Myocyte (in vitro differentiated cells): ENCODE results near the gene CCDC102A. TPM values are rescaled to one million over a fixed set of nuclear protein-coding genes. Genes with fewer than 3 reads are reported as not detected.

Source experiments
- DNase-seq: peaks from one replicate; pipeline ENCODE4 v3.0.0-alpha.2; 2012; ENCODE audit warnings: low read depth
- total RNA-seq: library from RNA; depleted of rRNA; stranded (reverse); fragments of >200 nt; gene quantifications from 2 replicates; pipeline ENCODE4 v1.2.3, GENCODE V29; 2014

Gene CCDC102A
- total RNA-seq, 1 donor from 2014 or later: 12.1 TPM

DNA sequence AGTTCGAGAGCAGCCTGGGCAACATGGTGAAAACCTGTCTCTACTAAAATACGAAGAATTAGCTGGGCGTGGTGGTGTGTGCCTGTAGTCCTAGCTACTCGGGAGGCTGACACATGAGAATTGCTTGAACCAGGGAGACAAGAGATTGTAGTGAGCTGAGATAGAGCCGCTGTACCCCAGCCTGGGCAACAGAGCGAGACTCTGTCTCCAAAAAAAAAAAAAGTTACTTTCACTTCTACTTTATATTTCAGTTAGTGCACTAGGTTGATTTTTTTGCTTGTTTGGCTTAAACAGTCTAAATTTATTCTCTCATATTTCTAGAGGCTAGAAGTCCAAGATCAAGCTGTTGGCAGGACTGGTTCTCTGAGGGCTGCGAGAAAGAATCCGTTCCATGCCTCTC is 13.4 kb downstream of the CCDC102A start:
- DNase-seq: no peak

DNA sequence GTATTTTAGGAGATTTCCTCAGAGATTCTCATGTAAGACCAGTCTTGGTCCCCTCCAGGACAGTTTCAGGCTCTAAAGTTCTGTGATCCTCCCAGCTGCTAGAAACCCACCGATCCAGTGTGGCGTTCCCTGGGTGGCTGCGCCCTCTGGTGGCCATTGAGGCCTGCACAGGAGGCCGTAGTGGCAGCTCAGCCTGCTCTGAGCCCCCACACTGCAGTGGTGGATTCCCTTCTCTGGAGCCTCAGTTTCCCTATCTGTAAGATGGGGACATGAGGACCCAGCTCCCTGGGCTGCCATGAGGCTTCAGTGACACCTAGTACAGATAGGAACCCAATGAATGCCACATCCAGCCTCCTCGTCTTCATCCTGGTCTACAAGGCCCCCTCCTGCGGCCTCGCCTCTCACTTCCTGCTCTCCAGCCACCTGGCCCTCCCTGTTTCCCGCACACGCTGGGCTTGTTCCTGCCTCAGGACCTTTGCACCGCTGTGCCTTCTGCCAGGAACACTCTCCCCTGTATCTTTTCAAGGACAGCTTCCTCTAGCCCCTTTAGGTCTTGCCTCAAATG is 16.5 kb downstream of the CCDC102A start:
- DNase-seq: peak; percentile 71

DNA sequence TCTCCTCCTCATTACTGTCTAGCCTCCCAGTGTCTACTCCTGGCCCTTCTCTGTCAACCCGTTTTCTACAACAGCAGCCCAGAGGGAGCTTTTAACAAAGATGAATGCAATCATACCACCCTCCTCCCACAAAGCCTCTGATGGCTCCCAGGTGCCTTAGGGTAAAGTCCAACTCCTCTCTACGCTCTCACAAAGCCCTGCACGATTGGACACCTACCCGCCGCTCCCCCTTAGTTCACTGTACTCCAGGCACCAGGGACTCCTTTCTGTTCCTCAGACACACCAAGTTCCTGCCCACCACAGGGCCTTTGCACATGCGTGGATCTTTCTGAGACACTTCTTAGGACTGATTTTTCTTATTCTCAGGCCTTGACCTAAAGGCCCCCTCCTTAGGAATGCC is 17.4 kb downstream of the CCDC102A start:
- DNase-seq: no peak

DNA sequence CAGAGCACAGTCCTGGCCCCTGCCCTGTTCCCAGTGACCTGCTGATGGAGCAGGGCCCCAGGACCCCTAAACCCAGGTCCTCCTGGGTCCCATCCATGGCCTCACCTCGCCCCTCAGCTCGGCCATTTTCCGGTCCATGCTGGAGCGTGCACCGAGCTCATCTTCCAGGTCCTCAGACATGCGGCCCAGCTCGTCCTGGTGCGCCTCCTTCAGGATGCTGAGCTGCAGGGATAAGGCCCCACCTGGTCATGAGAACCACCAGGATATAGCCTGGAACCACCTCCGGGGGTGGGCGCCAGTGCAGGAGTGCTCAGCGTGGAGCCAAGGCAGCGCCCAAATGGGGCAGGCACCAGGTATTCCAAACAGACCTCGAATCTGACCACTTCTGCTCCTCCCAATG is 17.9 kb downstream of the CCDC102A start:
- no peak for DNase-seq

DNA sequence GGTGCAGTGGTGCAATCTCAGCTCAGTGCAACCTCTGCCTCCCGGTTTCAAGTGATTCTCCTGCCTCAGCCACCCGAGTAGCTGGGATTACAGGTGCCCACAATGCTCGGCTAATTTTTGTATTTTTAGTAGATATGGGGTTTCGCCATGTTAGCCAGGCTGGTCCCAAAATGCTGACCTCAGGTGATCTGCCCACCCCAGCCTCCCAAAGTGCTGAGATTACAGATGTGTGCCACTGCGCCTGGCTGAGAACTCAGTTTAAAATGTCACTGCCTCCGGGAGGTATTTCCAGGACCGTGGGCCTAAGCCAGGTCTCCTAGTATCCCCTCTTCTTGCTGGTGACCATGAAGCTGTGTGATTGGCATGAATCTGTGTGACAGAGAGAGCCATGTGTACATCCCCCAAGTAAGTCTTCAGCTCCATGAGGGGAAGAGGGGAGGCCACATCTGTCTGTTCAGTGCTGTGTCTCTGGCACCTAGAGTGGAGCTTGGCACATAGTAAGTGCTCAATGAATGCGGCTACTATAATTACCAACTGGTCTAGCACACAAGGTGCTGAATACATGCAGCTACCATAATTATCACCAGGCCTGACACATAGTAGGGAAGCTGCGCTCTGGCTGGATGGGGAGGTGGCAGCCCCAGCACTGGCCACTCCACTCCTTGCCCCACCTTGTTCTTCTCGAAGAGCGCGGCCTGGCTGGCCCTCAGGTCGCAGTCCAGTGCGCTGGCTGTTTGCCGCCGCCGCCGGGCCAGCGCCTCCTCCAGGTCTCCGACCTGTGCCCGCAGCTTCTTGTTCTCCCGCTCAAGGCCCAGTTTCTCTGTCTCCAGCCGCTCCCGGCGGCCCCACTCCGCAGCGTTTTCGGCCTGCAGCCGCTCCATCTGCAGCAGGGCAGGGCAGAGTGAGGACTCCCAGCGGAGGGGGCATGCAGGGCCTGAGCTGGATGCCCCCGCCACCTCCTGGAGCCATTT is 18.7 kb downstream of the CCDC102A start:
- no peak for DNase-seq

DNA sequence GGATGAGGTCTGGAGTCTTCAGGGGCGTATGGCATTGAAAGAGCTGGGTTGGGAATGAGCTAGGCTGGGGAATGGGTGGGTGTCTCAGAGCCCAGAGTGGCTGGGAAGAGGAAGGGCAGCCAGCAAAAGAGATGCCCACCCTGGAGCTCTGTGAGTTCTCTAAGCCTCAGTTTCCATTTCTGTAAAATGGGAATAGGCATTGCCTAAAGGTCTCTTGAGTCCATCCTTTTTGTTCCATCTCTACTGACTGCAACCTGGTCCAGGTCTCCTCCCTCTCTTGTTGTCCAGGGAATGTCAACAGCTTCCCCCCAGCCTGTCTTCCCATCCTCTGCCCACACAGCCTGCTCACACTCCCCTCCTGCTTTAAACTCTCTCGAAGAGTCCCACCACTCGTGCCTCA is 19.6 kb downstream of the CCDC102A start:
- no peak for DNase-seq

DNA sequence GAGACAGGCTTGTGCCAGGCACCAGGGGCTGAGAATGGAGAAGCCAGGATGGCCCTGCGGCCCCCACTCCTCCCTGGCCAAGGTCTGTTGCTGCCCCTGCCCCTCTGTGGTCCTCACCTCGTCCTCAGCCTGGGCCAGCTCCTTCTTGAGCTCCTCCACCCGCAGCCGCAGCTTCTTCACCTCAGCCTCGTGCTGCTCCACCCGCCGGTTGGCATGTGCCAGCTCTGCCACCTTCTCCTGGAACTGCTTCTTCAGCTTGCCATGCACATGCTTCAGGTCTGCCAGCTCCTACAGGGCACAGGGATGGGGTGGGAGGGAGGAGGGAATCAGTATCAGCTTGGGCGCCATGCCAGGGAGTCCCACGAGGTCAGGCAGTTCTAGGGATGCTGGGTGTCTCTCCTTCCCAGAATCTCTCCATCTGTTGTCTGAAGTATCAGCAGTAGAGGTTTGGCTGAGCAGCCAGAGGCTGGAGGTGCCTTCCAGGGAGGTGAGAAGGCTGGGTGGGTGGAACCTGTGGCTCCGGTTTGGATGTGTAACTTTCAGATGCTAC is 20.1 kb downstream of the CCDC102A start:
- DNase-seq: no peak

DNA sequence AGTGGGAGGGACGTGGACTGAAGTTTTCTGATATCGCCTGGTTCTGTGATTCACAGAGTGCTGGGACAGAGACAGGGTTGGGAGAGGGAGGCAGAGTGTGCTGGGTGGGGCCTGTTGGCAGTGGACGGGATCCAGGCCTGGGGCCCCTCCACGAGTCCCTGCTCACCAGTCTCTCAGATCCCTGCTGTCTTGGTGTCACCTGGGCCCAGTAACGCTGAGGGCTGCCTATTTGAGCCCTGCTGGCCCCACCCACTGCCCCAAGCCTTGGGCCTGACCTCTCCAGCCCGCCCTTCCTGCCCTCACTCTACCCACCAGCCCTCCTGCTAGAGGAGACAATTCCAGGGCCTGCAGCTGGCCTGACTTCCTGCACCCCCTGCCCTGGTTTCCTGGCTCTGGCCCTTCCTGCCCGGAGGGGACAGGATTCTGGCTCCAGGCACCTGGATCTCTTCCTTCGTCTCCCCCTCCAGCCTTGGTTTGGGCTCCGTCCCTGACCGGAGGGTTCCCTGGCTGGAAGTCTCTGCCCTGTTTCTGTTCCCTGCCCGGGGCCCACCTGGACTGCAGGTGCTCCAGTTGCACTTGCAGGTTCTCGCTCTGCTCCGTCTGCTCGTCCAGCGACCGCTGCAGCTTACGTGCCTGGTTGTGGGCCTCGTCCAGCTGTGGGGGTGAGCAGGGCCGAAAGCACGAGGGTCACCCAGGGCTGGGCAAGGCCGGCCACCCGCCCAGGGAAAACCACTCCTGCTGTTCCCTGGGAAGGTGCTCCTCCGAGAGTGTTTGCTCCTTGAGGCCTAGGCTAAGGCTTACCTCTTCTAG is 21.4 kb downstream of the CCDC102A start:
- DNase-seq: no peak

DNA sequence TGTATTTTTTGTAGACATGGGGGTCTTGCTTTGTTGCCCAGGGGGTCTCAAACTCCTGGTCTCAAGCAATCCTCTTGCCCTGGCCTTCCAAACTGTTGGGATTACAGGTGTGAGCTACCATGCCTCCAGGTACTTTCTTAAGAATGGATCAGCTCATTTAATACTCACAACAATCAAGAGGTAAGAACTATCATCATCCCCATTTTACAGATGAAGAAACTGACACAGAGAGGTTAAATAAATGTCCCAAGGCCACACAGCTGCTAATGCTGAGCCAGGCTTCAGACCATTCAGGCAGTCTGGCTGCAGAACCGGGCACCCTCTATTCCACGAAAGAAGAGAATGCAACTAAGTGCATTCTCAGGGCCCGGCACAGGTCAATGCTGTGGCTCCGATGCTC is 22.0 kb downstream of the CCDC102A start:
- no peak for DNase-seq

DNA sequence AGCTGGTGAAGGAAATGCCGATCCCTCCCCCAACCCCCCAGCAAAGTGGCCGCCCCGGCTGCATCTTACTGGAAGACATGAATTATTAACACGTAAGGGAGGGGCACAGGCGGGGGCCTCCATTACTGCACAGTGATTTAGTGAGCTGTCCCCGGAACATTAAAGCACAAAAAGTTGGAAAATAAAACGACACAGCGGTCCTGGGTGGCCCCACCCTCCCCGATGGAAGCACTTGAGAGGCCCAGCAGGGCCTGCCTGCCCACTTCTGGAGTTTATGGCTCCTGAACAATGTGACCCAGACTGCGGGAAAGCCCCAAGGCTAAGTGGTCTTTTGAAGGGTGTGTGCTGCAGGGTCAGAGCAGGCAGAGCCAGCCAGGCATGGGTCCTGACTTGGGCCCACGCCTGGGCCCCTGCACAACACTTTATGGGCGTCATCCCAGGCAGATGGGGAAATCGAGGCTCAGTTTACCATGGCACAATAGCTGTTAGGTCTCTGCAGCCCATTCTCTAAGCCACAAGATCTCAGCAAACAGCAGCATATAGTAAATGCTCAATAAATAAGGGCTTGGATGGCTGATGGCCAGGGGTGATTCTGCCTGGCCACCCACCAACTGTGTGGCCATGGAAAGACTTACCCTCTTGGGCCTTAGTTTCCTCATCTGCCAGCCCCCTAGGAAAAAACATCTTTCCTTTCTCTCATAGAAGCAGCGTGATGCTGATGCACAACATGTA is 22.8 kb downstream of the CCDC102A start:
- no peak for DNase-seq

DNA sequence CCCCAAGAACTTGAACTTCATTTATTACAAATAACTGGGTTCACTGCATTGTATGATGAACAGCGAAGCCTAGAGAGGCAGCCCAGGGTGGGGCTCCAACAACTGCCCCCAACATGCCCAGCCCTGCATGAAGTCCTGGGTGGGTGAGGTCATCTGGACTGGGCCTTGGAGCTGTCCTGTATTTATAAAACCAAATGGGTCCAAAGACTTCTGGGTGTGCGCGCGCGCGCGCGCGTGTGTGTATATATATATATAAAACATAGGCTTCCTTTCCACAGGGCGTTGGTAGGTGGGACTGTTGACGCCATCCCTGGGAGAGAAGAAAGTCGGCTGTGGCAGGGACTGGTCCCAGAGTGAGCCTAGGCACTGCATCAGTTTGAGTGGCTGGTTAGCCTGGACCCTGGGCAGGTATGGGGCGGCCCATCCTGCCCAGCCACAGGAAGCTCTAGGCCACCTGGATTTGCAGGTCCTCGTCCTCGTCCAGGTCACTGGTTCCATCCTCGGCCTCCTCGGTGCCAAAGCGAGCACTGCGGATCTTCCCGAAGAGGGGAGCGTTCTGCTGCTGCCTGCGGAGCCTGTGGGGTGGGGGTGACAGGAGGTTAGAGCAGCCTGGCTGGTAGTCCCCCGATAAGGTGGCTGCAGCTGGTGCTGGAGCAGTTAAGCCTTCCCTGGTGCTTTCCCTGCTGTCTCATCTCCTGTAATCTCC is 23.9 kb downstream of the CCDC102A start:
- DNase-seq: no peak

DNA sequence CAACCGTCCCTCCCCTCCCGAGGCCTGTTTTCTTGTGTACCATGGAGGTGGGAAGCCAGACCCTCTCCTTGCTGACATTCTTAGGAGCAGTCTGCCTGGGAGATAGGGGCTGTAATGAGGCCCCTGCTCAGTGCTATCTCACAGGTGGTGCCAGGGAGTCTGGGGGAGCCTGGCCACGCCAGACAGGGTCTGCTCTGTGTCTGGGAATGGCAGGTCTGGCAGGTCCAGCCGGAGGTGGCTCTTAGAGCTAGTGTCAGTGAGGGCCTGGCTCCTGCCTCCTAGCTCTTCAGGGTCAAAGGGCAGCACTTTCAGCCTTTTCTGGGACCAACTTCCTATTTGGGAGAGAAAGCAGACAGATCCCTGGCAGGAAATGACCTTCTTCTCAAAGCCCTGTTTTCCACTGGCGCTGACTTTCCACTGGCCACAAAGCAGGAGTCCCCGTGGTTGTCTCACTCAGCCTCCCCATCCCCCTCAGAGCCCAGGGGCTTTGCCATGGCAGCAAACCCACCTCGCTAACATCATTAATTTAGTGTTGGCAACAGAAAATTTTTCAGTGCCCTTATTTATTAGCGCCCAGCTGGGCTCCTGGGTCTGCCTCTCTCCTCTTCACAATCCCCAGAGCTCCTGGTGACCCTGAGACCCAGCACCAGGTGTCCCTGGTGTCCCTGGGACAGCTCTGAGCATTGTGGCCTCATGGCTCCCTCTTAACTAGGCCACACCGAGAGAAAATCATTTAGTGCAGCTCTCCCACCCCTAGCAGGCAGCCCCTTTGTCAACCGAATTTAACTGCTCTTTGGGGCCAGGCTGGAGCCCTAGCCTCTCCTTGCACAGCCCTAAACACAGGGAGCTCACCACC is 26.1 kb downstream of the CCDC102A start:
- DNase-seq: no peak

DNA sequence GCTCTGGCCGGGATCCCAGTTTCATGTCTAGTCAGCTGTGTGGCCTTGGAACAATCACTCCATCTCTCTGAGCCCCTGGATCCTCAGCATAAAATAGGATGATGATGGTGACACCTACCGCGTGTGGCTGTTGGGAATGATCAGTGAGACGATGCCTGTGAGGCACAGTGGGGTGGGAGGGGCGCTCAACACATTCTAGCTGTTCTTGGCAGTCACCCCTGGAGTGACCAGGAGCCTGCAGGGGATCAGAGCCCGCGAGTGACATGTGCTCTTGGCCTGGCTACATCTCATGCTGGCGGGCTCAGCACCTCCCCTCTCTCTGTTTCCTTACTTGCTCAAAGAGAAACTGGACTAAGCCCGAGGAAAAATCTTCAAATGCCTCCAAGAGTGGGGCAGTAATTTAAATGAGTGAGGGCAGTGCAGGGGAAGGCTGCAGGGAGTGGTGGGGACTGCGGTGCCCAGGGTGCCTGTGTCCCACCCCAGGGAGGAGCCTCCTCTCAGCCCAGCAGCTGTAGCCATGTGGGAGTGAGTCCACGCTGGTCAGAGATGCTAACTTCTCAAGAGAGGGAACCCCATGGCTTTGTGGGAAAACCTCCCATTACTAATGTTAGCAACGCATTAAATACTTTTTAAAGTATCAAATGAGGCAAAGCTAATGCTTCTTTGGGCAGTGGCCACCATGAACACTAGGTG is 27.0 kb downstream of the CCDC102A start:
- no peak for DNase-seq

DNA sequence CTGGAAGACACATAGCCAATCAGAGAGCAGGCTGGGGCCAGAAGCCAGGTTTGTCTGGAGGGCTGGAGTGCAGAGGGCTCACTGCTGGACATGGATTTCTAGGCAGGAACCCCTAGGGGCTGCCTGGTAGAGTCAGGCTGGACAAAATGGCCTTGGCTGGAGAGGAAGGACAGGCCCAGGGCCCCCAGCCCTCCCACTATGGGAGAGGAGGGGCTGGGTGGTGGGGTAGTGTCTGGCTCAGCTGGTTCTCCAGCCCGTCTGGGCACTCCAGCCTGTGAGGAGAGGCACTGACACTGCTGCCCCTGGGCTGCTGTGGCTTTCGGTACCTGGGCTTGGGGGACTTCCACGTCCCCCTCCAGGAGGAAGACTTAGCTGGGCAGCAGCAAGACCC is 28.3 kb downstream of the CCDC102A start:
- DNase-seq: no peak

DNA sequence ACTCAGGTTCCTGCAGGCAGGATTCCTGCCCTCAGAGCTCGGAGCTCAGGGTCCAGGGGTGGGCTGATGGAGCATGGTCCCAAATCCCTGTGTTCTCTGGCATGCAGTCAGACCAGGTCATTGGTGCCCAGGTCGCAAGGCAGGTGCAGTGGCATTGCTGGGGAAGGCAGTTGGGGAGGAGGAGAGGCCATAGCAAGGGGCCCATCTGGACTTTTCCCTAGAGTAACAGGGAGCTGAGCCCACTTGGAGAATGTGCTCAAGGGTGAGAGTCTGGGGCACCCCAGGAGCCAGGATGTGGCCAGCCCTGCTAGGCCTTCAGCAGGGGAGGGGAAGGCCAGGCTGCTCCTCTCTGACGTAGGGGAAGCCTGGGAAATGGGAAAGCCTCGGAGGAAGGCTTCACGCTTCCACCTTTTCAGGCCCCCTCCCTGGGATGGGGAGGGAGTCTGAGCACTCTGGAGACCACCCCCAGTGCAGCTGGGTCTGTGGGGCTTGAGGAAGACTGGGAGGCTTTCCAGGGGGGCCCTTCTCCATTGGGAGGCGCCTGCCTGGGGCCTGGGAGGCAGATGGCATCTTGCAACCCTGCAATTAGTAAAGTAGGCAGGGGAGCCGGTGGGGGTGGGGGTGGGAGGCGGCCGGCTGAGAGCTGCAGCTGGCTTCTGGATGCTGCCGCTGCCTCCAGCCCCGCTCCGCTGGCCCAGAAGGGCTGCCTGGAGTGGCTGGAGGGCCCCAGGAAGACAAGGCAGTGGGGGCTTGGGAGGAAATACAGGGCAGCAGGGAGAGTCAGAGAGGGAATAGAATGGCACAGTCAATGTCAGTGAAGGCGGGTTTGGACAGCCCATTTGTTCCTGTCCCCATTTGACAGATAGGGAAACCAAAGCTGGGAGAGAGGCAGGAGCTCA is 29.0 kb downstream of the CCDC102A start:
- no peak for DNase-seq

DNA sequence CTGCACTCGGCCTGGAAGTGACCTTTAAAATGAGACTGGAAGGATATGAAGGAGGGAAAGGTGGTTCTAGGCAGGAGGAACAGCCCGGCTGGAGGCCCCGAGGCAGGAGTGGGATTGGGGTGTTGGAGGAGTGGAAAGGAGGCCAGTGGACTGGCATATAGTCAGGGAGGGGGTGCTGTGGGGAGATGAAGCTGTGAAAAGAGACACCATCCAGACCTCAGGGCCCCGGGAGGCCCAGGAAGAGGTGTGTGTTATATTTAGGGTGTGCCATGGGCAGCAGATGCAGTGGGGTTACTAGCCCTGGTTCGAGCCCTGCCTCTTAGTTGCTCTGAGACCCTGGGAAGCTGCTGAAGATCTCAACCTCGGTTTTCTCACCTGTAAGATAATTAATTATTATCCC is 31.2 kb downstream of the CCDC102A start:
- DNase-seq: no peak

DNA sequence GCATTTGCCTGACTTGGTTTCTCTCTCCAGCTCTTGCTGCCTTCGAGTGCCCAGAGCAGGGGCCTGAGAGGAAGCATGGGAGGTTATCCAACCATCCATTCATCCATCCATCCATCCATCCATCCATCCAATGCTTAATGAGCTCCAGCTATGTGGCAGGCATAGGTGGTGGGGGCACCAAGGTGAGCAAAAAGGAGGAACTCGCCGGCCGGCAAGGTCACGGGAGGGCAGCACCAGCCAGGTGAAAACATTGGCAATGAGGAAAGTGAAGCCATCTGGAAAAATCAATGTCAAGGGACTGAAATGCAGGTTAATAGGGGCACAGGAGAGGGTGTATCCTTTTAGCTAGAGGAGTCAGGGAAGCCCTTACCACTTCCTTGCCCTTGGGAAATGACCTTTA is 31.9 kb downstream of the CCDC102A start:
- no peak for DNase-seq

DNA sequence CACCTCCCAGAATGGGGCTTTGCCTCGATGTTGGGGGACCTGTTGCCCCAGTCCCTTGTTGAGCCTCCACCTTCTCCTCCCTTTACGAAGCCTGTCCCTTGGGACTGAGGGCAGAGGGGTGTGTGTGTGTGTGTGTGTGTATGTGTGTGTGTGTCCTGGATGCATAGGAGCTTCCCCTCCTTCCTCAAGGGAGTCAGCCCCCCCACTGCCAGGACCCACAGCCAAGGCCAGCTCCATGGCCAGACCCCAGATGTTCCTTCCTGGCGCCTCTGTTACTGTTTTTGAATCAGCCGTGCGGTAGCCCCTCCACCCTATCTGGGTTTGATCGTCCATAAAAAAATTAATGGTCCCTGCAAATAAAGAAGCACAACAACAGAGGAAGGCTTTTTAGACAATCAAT is 32.4 kb downstream of the CCDC102A start:
- DNase-seq: no peak
